ENCODE measurements around the gene RAPGEF5. TPM values are rescaled to one million over a fixed set of nuclear protein-coding genes. Genes with fewer than 3 reads are reported as not detected.

Gene RAPGEF5
- polyA plus RNA-seq, 1 donor: 37.6 TPM

DNA sequence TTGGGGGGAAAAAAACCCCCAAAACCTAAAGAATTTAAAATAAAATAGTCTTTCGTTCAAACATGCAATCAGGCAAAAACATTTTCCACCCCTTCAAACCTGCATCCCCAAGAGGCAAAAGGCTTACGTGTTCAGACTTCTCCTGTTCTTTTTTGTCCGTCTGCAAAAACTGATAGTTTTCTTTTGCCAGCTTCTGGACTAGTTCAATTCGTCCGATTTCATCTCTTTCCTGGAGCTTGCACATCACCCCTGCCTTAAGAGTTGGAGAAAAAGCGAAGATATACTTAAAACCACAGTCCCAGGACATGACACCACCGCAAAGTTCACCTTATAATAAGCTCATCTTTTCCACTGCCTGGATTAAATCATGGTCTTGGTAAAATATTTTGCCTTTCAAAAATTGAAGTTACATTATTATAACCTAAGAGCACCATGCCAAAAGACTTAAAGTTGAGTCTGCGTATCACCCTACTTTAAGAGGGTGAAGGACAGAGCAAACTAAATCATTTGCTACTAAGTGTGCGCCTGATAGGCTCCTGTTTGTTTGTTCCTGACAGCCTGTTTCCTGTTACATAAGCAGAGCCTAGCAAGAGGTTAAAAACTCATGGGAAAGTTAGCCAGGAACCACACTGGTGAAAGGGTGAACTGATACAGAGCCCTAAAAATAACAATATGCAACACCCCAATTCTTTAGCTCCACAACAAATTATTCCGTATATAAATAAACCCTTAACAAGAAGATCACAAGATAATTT lies 137.0 kb downstream of the RAPGEF5 start:
- DNase-seq: no peak

DNA sequence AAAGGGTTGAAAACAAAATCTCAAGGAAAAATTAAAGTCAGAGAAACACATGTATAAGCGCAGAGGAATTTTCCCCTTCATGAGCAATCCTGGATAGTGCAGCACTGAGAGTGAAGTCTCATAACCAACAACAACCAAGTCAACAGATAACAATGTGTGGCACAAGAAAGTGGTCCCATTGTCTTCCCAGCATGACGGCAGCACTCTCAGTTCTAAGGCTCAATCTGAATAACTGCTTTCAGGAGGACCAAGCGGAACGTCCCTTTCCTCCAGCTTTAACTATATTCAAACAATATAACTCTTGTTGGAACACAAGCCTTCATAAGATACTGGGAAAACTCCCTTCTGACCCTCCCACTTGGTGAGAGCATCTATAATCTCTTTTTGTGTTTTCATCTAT lies 137.9 kb downstream of the RAPGEF5 start:
- DNase-seq: no peak

DNA sequence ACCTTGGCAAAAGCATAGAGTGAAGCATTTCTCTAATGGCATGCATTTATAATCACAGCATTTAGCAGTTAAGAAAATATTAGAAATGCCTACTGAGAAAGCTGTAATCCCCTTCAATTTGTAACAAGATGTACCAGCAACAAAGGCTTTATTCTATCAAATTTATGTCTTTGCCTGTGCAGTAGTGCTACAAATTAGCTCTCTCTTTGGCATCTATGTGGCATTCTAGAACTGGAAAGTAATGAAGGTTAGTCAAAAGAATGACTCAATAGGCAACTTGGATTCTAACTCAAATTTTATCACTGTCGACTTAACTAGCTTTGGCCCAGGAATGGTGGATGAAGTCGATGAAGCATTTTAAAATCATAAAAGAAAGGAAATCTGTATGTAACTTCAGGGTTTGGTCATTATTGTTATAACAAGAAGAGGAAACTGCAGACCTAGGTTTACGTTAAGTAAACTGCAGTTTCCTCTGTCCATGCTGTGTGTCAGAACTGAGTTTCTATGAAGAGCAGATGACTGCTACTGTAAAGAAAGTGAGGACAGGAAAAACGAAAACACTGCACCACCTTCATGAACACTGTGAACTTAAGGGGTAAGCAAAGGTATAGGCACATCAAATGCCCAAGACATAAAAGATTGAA lies 140.0 kb downstream of the RAPGEF5 start:
- no peak for DNase-seq

DNA sequence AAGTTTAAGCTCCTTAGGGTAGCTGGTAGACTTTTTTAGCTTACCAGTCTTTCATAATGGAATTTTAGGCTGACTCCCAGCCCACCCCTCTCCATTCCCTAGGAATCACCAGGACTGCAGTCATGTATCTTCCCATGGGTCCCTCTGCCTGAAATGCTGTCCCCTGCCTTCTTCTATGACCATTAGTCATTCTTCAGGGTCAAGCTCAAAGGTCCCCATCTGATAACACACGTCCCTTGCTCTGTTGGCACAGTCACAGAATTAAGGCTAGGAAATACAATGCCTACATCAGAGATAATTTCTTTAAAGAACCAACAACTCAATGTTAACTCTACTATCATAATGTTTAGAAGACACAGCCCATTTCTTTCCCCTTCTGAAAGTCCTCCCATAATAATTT lies 140.6 kb downstream of the RAPGEF5 start:
- DNase-seq: no peak

DNA sequence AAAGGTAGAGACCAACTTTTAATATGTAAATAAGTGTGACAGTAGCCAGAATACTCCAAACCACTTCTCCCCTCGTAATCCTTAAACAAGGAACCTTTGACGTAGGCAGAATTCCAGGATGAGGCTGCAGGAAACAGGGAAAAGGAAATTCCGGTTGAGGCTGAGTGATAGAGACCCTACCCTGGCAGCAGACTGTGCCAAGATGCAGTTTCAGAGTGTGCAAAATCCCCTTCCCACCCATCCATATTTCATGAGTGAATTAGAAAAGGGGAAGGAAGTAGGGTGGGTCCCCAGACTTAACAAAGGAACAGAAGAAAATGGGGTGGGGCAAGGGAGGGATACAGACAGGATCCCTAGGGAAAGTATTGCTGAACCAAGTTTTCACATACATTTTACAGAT lies 143.0 kb downstream of the RAPGEF5 start:
- DNase-seq: no peak

DNA sequence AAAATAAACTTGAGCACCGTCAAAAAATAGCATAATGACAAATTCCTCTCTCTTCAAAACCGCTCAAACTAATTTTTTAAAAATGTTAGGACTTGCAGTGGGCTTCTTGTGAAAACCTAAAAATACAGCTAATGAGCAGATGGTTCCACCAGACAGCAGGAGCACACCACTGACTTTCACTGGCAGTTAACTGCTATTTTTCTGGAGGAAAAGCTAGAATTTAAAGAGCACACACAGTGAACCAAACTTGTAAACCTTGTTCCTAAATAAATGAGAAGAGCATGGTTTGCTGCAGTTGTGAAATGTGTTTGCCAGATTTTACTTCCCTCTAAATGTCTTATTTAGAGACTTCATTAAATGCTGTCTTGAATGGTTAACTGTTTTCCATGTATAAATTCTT lies 143.9 kb downstream of the RAPGEF5 start:
- no peak for DNase-seq

DNA sequence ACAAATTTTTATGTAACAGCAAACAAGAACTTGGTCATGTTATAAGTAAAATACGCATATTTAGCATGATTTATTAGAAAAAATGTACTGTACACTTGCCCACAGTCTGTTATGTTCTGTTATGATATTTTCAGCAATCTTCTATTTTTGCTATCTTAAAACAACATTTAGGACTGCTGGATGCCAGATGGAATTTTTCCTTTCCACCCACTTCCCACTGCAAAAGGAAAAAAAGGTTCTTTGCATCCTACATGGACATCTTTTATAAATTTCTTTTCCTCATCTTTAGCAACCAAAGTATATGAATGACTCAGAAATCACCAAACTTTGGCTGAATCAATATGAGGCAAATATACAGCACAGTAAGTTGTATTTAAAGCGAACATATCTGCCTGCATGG lies 146.0 kb downstream of the RAPGEF5 start:
- DNase-seq: no peak

DNA sequence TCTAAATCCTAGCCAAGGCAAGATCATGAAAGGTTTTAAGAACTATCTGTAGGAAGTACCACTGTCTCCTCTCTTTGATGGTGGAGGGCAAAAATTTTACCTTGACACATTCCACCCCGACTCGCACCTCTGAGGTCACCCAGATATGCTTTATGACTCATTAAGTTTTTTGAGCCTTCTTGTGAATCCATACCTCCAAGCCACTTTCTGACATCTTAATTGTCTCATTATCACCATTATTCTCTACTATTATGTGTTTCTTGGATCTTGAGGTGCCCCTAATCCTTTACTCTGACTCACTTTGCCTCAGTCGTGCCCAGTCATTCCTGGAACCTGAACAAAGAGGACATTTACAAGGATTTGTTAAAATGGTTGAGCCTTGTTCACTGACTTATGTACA lies 146.6 kb downstream of the RAPGEF5 start:
- no peak for DNase-seq

DNA sequence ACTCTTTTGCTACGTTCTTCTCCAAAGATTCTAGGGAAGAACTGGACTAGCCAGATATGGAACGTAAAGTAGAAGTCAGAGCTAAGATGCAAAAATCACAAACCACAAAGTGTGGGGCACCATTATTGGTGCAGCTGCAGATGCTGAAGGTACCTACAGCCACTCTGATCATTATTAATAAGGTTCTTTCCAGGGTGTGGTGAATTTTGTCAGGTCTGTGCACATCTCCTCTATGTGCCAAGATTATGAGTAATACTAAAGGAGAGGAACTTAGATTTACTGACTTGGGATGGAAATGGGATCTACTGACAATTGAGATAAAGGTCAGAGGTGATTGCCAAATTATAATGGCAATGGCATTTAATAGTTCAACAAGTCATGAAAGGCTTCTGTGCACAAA lies 148.2 kb downstream of the RAPGEF5 start:
- DNase-seq: no peak

DNA sequence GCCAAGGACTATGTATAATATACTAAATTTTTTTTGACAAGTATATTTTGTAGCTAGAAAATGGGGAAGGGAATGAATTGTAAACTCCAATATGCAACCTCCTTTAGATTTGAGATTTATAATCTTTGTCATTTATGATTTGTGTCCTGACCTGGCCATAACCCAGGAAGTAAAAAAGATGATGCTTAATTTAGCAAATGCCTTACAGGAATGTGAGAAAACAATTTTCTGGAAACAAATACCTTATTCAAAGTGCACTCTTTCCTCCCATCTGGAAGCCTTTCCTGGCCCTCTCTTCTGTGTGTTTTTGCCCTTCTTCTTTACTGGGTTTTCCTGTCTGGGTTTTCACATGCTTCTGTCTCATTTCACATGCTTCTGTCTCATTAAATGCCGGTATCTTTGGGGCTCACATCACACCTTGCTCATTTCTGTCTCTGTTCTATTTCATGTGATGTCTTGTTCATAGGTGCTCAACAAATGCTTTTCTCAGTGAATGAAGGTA lies 149.2 kb downstream of the RAPGEF5 start:
- no peak for DNase-seq

DNA sequence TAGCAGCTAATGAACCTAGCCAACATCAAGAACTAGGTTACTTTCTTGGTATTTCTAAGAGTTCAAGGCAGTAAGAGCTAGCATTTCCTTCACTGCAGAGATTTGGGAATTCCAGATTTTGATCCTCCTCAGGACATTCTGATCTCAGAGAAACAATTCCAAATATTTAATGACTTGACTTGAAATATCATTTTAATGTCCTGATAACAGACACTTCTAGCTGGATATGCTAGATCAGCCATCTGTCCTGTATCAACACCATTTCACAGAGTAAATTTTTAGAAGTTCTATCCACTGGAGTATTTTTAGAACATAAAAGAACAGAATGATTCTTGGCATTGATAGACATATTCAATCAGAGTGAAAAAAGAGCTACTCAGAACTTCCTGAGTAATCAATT lies 151.3 kb downstream of the RAPGEF5 start:
- DNase-seq: no peak

DNA sequence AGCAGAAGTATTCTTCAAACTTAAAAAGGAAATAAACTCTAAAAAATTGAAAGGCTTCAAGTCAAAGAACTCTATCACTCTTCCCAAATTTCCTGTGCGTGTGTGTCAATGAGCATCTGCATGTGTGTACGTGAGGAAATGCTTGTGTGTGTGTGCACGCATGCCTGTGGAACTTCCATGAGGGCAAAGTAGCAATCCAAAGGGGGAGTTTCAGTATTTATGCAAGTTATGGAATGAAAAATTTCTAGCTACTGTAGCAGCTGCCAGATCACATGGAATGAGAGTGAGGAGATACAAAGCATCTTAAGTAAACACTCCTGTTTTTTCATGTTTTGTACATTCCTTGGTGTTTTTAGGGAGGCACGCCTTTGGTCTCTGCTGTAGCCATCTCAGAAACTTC lies 152.6 kb downstream of the RAPGEF5 start:
- no peak for DNase-seq

DNA sequence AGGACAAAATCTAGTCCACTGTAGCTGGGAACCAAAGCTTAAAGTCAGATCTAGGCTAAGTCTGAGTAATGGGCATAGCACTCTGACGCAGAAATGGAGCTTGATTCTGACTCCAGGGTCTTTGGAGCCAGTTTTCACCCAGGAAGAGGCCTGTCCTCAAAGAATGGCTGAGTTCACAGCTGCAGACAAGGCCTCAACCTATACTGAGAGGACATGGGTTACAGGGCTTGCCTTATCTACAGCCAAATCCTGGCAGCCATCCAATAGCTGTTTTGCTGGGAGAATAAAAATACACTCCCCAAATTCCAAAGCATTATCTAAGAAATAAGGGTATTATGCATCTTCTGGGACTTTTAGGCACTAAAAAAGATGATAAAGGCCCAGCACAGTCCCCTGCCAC lies 154.8 kb downstream of the RAPGEF5 start:
- DNase-seq: no peak

DNA sequence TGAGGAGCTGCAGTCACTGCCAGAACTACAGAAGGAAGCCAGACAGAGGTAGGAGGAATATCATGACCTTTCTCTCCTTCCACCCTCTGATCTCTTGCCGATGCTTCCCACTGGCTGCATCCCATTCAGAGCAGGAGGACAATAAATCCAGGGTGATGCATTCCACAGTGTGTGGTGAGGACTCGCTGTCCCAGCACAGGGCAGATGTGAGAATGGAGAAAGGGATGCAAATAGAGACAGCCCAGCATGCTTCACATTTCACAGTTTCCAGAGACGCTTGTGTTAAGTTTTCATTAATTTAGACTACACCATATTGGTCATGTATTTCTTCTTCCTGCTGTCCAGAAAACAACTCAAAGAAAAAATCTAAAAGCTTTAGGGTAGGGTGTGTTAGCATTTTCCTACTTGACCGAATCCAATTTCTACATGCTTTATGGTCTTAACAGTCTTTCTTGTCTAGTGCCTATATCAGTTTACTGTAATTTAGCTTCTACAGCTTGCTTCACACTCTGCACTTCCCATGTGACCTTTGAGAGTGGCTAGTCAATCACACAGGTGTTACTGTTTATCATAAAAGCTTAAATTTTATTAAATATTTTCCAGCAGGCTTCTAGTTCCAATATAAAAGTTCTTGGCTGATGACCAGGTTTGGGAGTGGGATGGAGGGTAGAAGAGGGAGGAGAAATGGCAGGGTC lies 155.6 kb downstream of the RAPGEF5 start:
- DNase-seq: no peak

DNA sequence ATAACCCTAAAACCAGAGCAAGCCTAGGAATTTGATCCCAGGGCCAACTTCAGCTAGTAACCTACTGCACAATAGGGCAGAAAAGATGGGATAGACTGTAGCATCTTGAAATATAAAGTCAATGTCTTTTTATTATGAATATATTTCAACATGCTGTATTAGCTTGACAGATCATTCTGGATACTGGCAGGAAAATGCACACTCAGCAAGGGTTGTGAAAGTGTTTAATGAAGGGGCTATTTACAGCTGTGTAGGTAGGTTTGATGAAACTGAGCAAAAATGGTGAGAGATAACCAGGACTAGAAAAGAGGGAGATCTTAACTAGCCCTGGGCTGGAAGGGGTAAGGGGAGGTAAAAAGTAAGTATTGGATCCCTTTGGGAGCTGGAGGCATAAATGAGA lies 156.2 kb downstream of the RAPGEF5 start:
- DNase-seq: no peak

DNA sequence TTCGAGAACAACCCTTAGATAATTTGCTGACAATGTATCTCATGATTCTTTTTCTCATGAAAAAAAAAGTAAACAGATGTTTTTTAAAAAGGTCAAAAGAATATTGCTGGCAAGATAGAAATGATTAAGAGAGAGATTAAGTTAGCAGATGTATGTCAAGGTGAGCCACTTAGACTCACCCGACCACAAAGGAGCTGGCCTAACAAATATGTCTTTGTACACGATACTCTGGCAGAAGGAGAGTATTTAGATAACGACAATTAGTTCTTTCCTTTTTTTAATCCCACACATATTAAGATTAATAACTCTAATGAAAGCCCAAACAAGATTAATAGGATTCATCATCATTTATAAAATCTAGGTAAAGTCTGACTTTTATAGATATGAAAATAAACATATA lies 156.7 kb downstream of the RAPGEF5 start:
- no peak for DNase-seq

DNA sequence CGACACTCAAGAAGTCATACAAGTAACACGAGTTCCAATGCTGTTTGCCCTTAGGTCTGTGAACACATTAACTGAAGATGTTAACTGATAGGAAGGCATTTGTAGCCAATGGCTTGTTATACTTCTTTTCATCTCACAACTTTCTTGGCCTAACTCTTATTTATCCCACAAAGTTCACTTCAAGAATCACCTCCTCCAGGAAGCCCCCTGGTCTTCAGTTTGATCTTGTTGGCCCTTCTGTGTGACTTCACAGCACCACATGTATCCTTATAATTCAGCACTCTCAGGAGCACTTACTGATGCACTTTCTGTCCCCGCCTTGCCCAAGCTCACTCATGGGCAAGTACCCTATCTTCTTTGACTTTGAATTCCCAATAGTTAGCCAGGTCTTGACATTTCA lies 159.6 kb downstream of the RAPGEF5 start:
- no peak for DNase-seq

DNA sequence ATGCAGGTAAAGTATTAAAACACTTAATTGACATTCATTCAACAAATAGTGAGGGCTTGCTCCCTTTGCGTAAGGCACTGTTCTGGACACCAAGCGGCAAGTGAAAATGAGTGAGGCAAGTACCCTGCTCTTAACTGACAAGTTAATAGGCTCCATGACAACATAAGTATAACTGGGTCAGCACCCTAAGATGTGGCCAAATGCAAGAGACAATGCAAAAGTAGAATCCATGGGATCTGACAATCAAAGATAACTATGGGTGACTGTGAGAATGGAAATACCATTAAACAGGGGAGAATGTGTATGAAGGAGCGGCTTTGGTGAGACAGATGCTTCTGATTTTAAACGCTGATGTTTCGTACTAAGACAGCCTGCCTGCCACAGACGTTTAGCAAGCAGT lies 160.5 kb downstream of the RAPGEF5 start:
- DNase-seq: no peak

DNA sequence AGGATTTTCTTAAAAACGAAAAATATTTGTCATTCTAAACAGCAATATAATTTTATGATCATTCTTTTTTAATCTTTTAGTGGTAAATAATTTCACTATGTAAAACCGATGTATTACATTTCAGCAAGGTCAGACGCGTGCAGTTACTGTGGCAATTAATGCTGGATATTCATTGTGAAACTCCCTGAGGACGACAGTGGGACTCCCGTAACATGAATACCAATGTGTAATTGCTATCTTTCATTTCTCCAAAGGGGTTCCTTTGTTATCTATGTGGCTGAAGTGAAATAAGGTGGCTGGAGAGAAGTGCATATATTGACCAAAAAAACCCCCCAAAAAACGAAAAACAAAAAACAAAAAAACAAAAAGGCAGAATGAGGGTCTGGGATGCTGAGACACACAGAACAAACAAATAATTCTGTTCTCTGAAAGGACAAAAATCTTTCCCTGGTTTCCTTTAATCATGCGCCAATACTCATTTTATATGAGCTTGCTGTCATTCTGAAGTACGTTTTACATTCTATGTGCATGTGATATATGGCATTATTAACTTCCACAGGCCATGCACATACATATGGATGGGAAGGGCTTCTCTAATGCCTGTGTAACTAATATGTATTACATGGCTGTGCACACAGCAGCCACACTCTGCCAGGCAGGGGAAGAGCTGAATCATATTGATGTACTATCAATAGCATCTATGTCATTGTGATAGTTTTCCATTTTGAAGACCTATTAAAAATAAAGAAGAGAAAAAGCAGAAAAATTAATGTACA lies 161.4 kb downstream of the RAPGEF5 start:
- DNase-seq: no peak

DNA sequence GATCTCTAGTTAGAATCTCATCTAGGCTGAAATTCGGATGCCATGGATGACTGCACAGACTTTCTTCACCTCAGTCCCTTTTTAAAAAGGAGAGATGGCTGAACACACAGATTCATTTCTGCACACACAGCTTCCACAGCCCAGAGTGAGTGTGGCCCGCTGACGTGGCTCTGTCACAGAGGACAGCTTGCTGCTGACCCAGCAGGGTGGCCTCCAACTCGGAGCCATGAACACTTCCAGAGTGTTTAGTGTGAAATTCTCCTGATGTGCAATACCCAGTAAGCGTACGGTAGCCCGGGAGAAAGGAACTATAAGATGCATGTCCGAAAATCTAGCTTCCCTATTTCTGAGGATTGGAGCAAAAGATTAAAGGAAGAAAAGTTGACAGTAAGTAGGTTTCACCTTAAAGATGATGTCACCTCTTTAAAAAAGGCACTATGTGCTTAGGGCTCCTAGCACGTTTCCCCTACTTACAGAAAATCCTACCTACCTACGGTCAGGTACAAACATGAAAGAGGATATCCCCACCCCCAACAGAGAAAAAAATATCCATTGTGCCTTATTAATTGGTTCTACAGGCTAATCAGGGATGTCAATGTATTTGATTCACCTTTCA lies 162.2 kb downstream of the RAPGEF5 start:
- no peak for DNase-seq

DNA sequence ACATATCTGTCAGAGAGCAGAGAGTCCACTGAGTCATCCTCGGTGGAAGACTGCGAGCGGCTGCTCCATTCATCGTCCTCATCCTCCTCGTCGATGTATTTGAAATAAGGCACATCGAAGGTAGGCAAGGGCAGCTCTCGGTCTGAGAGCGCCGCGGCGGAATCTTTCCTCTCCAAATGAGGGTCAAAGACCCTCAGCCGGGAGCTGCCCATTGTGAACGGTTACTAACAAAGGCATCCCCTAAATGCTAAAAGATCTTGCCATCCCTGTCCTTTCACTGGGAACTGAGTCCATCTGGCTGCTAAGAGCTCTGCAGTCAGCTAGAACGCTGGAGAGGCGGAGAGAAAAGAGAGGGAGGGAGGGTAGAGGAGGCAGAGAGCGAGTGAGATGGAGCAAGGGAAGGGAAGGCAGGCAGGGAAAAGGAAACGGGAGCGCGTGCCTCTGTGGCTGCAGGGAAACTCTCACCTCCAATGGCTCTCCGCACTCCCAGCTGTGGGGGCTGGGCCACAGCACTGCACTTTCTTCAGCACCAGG lies 163.4 kb downstream of the RAPGEF5 start:
- peak; percentile 63 for DNase-seq

DNA sequence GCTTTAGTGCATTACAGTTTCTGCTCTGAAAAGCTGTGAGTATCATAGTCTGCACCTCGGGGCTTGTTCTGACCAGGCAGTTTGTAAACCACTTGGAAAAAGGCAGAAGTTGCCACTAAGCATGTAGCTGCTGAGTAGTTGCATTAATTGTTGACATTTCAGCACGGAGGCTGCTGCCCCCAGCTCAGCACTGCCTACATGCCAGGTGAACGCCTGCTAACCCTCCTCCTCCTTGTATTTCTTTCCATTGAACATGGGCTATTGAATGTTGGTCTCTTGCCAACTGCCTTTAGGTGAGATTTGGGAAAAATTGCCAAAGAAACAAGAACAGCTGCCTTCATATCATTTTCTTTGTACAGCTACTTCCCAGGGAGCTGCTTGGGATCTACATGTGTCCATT lies 164.2 kb downstream of the RAPGEF5 start:
- no peak for DNase-seq

Data from left kidney (tissue), 2 donors.